Lower leg skin (tissue), 3 donors: ENCODE data around the gene MTMR10.

Experiments used
- POLR2A ChIP-seq, 2 donors: fragments of 450-650 bp; IDR thresholded peaks; one replicate each; pipeline ENCODE4 v1.6.1; 2016 to 2017; ENCODE audit warnings: antibody characterized with exemption in 2 of 2, mild to moderate bottlenecking in 1 of 2, moderate library complexity in 1 of 2
- TF ChIP-seq, protein P1 (sequence below), 3 donors: fragments of 450-650 bp; IDR thresholded peaks; one replicate each; pipeline ENCODE4 v1.5.1; 2016; ENCODE audit warnings: antibody characterized with exemption in 3 of 3, mild to moderate bottlenecking in 3 of 3, moderate library complexity in 2 of 3

DNA sequence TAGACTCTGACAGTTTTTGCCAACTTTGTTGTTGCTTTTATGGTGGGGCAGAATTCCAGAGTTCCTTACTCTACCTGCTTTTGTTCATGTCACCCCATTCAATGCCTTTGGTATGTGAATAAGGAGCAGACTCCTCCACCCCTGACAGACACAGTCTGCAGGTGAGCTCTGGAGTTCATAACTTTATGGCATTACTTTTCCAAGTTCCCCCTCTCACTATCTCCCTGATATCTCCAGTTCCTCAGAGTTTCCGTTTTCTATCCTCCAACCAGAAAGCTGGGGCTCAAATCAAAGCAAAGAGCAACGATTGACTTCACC lies 23.1 kb upstream of the MTMR10 start:
- no peak for TF ChIP-seq POLR2A (IDR thresholded peaks at IDR 0.05)
- TF ChIP-seq, protein P1, sequence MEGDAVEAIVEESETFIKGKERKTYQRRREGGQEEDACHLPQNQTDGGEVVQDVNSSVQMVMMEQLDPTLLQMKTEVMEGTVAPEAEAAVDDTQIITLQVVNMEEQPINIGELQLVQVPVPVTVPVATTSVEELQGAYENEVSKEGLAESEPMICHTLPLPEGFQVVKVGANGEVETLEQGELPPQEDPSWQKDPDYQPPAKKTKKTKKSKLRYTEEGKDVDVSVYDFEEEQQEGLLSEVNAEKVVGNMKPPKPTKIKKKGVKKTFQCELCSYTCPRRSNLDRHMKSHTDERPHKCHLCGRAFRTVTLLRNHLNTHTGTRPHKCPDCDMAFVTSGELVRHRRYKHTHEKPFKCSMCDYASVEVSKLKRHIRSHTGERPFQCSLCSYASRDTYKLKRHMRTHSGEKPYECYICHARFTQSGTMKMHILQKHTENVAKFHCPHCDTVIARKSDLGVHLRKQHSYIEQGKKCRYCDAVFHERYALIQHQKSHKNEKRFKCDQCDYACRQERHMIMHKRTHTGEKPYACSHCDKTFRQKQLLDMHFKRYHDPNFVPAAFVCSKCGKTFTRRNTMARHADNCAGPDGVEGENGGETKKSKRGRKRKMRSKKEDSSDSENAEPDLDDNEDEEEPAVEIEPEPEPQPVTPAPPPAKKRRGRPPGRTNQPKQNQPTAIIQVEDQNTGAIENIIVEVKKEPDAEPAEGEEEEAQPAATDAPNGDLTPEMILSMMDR (IDR thresholded peaks at IDR 0.05) = no peak
